MM.1S (cell line): ENCODE measurements around the gene LSM7.

ENCODE experiments used
- DNase-seq: peaks from one replicate; pipeline ENCODE4 v3.0.0-alpha.2; 2015
- H2AFZ ChIP-seq: fragments of 300-600 bp; sonication (generic); 2 replicates; pipeline ENCODE4 v1.6.0; 2016; ENCODE audit warnings: antibody characterized with exemption, low read length
- H3F3A ChIP-seq: fragments of 300-600 bp; sonication (generic); 2 replicates; pipeline ENCODE4 v1.6.1; 2016; ENCODE audit warnings: mild to moderate bottlenecking, antibody characterized with exemption, low read length, moderate library complexity, mixed read lengths; ENCODE audit not compliant: insufficient read depth
- H3K27ac ChIP-seq: fragments of 300-600 bp; sonication (generic); 2 replicates; pipeline ENCODE4 v1.5.1; 2016; ENCODE audit warnings: mild to moderate bottlenecking, low read length
- H3K27me3 ChIP-seq: fragments of 300-600 bp; sonication (generic); replicated peaks from 2 replicates; pipeline ENCODE4 v1.6.0; 2016; ENCODE audit warnings: low read length; ENCODE audit not compliant: insufficient read depth
- H3K36me3 ChIP-seq: fragments of 300-600 bp; sonication (generic); replicated peaks from 2 replicates; pipeline ENCODE4 v1.6.1; 2016; ENCODE audit warnings: mild to moderate bottlenecking, low read length, mixed read lengths; ENCODE audit not compliant: insufficient read depth
- H3K4me1 ChIP-seq: fragments of 300-600 bp; sonication (generic); 2 replicates; pipeline ENCODE4 v1.6.1; 2016; ENCODE audit warnings: low read length, mixed read lengths
- H3K4me2 ChIP-seq: fragments of 300-600 bp; sonication (generic); 2 replicates; pipeline ENCODE4 v1.6.0; 2016; ENCODE audit warnings: low read depth, low read length
- H3K4me3 ChIP-seq: fragments of 300-600 bp; sonication (generic); 2 replicates; pipeline ENCODE4 v1.5.1; 2016; ENCODE audit warnings: low read length, mixed read lengths
- H3K79me2 ChIP-seq: fragments of 300-600 bp; sonication (generic); 2 replicates; pipeline ENCODE4 v1.6.1; 2016; ENCODE audit warnings: mixed run types, low read length, mixed read lengths
- H3K9ac ChIP-seq: fragments of 300-600 bp; sonication (generic); 2 replicates; pipeline ENCODE4 v1.6.1; 2016; ENCODE audit warnings: low read length, mixed read lengths
- H3K9me2 ChIP-seq: fragments of 300-600 bp; sonication (generic); replicated peaks from 2 replicates; pipeline ENCODE4 v1.6.1; 2016; ENCODE audit warnings: mild to moderate bottlenecking, low read length, mixed read lengths; ENCODE audit not compliant: insufficient read depth
- H3K9me3 ChIP-seq: fragments of 300-600 bp; sonication (generic); replicated peaks from 2 replicates; pipeline ENCODE4 v1.6.1; 2016; ENCODE audit warnings: mild to moderate bottlenecking, low read length, mixed read lengths; ENCODE audit not compliant: insufficient read depth
- H4K20me1 ChIP-seq: fragments of 300-600 bp; sonication (generic); 2 replicates; pipeline ENCODE4 v1.6.1; 2016; ENCODE audit warnings: mild to moderate bottlenecking, low read length, moderate library complexity, mixed read lengths; ENCODE audit not compliant: insufficient read depth
- EZH2 ChIP-seq: fragments of 300-600 bp; sonication (generic); optimal IDR thresholded peaks from 2 replicates; pipeline ENCODE3; 2017; ENCODE audit warnings: low read depth, mild to moderate bottlenecking, antibody characterized with exemption, low read length, mixed read lengths
- EZH2phosphoT487 ChIP-seq: fragments of 300-600 bp; sonication (generic); IDR thresholded peaks from 2 replicates; pipeline ENCODE4 v1.6.1; 2018; ENCODE audit warnings: antibody characterized with exemption, low read length
- TF ChIP-seq, protein P1 (sequence below): fragments of 300-600 bp; sonication (generic); IDR thresholded peaks from 2 replicates; pipeline ENCODE4 v1.5.1; 2016; ENCODE audit warnings: antibody characterized with exemption, low read length, mixed read lengths

Gene LSM7

DNA sequence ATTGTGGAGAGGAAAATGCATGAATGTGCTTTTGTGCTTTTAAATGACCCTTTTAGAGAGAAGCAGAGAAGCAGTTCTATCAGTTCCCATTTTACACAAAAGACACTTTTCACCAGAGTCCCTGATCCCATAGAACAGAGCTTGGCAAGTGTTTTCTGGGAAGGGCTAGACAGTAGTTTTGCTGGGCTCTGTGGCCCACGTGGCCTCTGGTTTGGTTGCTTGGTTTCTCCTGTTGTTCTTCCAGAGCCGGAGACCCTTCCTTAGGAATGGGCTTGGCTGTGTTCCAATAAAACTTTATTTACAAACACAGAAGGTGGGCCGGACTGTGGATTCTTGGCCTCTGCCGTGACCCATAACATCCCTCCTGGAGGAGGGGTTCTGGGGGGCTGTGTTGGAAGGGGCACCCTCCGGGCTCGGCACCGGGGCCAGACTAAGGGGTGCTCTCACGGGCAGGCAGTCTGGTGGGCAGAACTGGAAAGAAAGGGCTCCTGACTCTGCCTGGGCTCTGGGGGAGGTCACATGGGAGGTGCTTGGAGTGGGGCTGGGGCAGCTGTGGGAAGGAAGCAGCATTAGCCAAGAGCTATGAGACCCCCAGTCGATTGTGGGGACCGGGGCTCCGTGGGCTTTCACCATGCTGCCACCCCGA lies 3.3 kb upstream of the LSM7 start:
- H3K4me3 ChIP-seq = peak overlapping the region; percentile 35
- H3K9ac ChIP-seq = peak overlapping the region; percentile 61
- DNase-seq = no peak
- H3K27me3 ChIP-seq = no peaks in the 10 kb centered on the region
- H3K27ac ChIP-seq = peak overlapping the region; percentile 89
- TF ChIP-seq EZH2 = no peak
- TF ChIP-seq, protein P1, sequence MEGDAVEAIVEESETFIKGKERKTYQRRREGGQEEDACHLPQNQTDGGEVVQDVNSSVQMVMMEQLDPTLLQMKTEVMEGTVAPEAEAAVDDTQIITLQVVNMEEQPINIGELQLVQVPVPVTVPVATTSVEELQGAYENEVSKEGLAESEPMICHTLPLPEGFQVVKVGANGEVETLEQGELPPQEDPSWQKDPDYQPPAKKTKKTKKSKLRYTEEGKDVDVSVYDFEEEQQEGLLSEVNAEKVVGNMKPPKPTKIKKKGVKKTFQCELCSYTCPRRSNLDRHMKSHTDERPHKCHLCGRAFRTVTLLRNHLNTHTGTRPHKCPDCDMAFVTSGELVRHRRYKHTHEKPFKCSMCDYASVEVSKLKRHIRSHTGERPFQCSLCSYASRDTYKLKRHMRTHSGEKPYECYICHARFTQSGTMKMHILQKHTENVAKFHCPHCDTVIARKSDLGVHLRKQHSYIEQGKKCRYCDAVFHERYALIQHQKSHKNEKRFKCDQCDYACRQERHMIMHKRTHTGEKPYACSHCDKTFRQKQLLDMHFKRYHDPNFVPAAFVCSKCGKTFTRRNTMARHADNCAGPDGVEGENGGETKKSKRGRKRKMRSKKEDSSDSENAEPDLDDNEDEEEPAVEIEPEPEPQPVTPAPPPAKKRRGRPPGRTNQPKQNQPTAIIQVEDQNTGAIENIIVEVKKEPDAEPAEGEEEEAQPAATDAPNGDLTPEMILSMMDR = no peak
- TF ChIP-seq EZH2phosphoT487 = no peak
- H3K79me2 ChIP-seq = peaks cover 97% of the 10 kb centered on the region
- no peaks in the 10 kb centered on the region for H3K9me3 ChIP-seq
- H4K20me1 ChIP-seq = no peaks in the 10 kb centered on the region
- H3K4me1 ChIP-seq = peaks cover 42% of the 10 kb centered on the region
- no peaks in the 10 kb centered on the region for H3K9me2 ChIP-seq
- H3K4me2 ChIP-seq = peak overlapping the region; percentile 64
- 0 out of 2 replicates have a peak, but pooled peaks cover 6% of the 10 kb centered on the region for H3K36me3 ChIP-seq
- H3F3A ChIP-seq = peaks cover 34% of the 10 kb centered on the region
- H2AFZ ChIP-seq = no peak overlapping the region; the same call in 1 of the 2 replicates

DNA sequence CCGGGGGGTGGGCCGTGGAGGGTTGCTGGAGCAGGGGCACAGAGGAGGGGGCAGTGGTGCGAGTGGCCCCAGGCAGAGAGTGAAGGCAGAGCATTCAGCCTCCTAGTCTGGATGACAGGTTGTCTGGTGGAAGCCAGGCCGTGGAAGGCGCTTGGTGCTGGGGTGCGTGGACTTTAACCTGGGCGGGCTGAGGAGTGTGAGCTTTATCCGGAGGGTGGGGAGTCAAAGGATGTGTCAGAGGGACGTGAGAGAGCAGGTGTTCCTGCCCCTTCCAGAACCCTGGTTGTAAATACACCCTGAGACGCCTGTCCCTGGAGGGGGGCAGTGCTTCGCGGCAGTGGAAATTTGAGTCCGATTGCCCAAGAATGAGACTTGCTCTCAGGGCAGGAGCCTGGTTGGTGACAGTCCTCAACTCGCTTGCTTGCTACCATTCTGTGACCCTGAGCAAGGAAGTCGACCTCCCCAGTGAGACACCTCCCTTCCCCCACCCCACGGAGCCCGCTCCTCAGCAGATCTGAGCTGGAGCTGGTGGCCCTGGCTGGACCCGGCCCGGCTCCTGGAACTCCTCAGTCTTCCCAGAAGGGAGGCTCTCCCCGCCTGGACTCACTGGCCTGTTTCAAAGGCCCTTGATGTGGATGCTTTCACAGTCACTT lies 2.4 kb upstream of the LSM7 start:
- Histone ChIP-seq H3K36me3 (0 out of 2 replicates have a peak, but pooled peaks cover 6% of the 10 kb centered on the region), H3F3A (peaks cover 34% of the 10 kb centered on the region), H3K4me1 (peaks cover 42% of the 10 kb centered on the region), H3K27ac (no peak overlapping the region; the same call in 1 of the 2 replicates), H3K9me2 (no peaks in the 10 kb centered on the region), H3K9me3 (no peaks in the 10 kb centered on the region), H3K79me2 (peaks cover 97% of the 10 kb centered on the region), H3K9ac (no peak overlapping the region), H3K27me3 (no peaks in the 10 kb centered on the region), H3K4me2 (no peak overlapping the region), H3K4me3 (no peak overlapping the region), H2AFZ (no peak overlapping the region), H4K20me1 (no peaks in the 10 kb centered on the region)
- TF ChIP-seq EZH2phosphoT487 (no peak), EZH2 (no peak)
- TF ChIP-seq, protein P1 = no peak
- DNase-seq = no peak

DNA sequence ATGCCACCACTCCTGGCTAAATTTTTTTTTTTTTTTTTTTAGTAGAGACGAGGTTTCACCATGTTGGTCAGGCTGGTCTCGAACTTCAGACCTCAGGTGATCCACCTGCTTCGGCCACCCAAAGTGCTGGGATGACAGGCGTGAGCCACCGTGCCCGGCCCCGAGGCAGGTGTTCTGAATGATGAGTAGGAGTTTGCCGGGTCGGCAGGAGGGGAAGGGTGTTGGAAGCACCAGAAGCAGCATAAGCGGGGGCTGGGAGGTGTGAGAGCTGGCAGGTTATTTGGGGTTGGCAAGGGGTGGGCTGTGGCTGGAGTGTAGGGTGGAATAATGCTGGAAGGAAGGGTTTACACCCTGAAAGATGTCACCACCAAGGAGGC lies 1.9 kb upstream of the LSM7 start:
- H3K79me2 ChIP-seq = peaks cover 97% of the 10 kb centered on the region
- no peaks in the 10 kb centered on the region for H3K9me3 ChIP-seq
- H3K9ac ChIP-seq = no peak overlapping the region
- H4K20me1 ChIP-seq = no peaks in the 10 kb centered on the region
- no peak overlapping the region for H3K27ac ChIP-seq
- H3F3A ChIP-seq = peaks cover 34% of the 10 kb centered on the region
- DNase-seq = no peak
- TF ChIP-seq, protein P1 = no peak
- TF ChIP-seq EZH2 = no peak
- TF ChIP-seq EZH2phosphoT487 = no peak
- H2AFZ ChIP-seq = no peak overlapping the region
- peaks cover 42% of the 10 kb centered on the region for H3K4me1 ChIP-seq
- no peaks in the 10 kb centered on the region for H3K27me3 ChIP-seq
- no peak overlapping the region for H3K4me3 ChIP-seq
- no peaks in the 10 kb centered on the region for H3K9me2 ChIP-seq
- no peak overlapping the region for H3K4me2 ChIP-seq
- 0 out of 2 replicates have a peak, but pooled peaks cover 6% of the 10 kb centered on the region for H3K36me3 ChIP-seq
